Stimulated activated naive CD4-positive, alpha-beta T cell treated with Interleukin-2 at 50 U/mL for 16 hours (primary cell): ENCODE results near the gene TBR1.

Experiments
- DNase-seq: peaks from one replicate; lab custom pipeline; 2025; lab: John Stamatoyannopoulos, UW

Gene TBR1

DNA sequence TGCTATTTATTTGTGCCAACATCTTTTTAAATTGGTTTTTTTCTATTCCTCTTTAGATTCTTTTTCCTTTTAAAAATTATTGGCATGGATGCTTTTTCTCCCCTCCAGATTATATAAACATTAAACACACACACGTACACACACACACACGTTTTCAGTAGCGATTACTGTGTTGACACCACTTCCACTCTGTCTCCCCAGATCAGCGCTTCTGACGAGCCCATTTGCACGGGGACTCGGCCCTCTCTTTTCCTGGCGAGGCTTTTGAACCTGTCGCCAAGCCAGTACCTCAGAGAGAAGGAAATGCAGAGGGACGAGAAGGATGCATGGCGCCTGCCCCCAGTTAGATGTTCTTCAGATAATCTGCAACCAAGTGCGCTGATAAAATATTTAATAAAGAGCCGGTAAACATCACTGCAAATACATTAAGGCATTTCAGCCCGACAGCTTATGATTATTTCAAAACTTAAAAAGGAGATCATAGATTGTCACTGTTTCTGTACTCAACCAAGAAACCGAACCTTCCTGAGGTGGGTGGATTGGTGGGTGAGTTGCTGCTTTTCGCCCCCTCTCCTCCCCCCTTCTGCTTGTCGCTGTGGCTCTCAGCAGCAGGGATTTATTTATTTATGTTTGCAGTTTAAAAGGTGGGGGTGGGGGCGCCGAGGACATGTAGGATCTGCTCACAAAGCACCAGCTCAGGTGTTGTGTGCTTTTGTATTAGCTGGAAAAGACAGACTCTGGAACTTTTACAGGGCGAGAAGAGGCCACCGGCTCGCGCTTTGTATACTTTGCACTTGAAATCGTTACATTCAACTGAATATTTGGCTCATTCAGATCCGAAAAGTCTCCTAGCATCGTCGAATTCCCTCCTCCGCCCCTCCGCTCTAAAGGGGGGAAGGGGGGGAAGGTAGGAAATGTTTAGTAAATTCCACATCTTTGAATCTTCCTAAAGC lies 787 bp upstream of the TBR1 start:
- DNase-seq = no peak

DNA sequence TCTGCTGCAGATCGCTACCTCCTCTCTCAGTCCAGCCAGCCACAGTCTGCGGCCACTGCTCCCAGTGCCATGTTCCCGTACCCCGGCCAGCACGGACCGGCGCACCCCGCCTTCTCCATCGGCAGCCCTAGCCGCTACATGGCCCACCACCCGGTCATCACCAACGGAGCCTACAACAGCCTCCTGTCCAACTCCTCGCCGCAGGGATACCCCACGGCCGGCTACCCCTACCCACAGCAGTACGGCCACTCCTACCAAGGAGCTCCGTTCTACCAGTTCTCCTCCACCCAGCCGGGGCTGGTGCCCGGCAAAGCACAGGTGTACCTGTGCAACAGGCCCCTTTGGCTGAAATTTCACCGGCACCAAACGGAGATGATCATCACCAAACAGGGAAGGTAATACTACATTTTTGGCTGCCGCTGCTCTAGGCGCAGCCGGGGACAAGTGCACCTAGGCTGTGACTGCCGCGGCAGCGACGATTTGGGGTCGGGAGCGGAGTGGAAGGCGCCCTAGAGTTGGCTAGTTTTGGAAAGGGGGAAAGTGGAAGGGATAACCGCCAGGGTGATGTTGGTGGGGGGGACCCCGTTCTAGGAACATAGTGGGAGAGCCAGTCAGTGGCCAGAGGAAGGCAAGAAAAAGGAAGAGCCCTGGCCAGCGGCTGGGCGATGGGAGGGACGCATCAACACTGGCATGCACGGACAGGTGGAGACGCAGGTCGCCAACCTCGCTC lies 776 bp downstream of the TBR1 start:
- DNase-seq = no peak

DNA sequence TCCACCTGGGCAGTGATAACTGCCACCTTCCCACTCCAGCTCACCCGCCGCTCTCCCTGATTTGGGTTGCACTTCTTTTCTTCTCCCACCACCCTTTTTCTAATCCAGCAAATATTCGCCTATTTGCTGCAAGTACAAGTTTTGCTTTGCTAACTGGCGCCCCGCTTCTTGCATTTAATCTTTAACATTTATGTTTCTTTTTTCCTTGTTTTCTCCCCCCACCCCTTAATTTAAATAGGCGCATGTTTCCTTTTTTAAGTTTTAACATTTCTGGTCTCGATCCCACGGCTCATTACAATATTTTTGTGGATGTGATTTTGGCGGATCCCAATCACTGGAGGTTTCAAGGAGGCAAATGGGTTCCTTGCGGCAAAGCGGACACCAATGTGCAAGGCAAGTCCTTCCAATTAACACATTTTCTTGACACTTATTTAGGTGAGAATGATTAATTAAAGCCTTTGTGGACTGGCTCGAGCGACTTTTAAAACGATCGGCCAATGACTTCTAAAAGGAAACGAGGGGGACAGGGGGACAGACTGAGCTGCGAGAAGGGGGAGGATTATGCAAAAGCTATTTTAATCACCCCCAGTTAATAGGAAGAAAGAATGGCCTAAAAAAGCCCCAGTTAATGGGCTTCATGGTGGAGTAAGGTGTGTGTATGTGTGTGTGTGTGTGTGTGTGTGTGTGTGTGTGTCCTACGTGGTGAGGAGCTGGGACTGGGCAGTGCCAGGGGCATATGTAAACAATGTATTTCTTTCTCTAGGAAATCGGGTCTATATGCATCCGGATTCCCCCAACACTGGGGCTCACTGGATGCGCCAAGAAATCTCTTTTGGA lies 1.6 kb downstream of the TBR1 start:
- no peak for DNase-seq

DNA sequence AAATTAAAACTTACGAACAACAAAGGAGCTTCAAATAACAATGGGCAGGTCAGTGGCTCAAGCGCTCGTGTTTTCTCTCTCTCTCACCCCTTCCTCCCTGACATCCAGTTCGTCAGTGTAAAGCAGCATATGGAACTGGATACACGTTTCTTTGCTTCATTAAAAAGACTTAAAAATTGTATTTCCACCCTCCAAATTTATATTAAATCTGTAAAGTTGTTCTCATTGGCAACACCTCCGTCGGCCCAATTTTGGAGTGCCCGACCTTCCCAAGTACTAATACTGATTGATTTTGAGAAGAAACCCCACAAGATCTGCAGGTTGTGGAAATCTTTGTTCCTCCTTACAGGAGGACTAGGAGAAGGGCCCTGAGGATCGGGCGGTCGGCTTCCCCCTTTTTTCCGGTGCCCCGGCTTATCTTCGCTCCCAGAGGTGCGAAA lies 2.2 kb downstream of the TBR1 start:
- no peak for DNase-seq

DNA sequence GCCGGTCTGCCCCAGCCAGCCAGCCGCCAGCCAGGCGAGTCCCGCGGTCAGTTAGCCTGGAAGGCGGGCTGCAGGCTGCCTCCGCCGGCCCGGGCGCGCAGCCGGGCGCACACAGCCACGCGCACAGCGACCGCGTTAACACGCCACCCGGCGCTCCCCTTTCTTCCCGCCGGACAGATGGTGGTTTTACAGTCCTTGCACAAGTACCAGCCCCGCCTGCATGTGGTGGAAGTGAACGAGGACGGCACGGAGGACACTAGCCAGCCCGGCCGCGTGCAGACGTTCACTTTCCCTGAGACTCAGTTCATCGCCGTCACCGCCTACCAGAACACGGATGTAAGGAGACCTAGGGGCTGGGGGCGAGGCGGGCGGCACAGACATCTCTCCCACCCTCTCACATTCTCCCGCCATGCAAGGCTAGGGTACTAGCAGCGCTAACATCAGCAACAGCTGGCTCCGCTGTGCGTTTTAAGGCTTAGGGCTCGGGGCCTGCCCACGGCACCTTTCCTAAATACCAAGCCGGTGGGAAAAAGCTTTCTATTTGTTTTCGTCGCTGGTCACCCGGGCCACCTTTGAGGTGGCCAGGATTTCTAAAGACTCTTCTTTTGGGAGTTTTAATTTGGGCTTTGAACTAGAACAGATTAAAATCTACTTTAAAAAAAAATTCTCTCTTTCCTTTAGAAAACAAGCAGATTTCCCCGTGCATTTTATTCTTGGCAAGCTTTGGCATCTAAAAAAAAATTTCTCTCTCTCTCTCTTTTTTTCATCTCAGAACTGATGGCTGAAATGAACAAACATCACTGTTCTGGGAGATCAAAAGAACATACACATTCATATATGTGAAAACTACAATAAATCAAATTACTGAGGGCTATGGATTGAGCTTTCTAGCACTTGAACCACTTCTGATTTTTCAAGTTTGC lies 2.9 kb downstream of the TBR1 start:
- no peak for DNase-seq

DNA sequence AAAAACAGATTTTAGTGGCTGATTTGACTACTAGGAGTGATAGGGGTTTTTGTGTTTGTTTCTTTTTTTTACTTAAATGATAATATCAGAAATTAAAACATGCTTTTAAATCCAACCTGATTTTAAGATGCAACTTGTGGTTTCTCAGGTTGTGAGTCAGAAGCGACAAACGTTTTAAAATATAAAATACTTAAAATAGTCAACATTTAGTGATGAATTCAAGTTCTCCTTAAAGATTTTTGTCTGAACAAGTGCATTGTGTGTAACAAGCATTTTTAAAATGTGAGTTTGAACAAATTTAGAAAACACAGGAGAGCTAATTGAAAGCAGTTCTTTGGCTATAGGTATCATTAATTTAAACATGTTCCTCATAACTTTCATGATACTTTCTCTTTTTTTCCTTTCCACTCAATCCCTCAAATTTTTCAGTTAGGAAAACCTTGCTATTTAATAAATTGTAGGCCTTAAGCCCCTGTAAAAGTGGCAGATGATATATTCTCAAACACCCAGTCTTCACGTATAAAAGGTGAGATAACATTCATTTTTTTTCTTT lies 3.6 kb downstream of the TBR1 start:
- DNase-seq = no peak

DNA sequence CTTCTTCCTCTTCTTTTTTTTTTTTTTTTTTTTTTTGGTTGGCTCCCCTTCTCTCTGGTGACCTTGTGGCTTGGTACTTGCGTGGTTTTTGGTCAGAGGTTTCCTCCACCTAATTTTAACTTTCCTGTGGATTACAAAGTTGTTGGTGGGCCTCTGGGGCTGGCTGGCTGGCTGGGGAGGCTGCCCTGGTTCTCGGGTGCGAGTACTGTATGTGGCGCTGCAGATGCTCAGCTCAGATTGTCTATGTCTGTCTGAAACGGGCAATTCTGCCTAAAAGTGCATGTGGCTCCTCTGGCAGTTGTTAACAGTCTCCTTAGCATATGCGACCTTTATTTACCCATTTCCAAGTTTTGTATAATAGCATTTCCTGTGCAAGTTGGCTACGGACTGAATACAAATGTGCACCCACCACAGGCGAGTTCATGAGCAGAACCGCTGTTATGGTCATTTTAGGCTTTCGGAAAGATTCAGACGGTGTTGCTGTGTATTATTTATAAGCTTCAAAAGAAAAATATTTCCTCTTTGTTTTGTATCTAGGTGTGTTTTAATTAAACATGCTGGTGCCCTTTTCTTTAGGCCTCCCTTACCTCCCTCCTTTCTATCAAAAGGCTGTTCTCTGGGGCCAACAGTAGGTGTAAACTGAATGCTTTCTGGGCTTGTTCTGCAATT lies 4.4 kb downstream of the TBR1 start:
- no peak for DNase-seq

DNA sequence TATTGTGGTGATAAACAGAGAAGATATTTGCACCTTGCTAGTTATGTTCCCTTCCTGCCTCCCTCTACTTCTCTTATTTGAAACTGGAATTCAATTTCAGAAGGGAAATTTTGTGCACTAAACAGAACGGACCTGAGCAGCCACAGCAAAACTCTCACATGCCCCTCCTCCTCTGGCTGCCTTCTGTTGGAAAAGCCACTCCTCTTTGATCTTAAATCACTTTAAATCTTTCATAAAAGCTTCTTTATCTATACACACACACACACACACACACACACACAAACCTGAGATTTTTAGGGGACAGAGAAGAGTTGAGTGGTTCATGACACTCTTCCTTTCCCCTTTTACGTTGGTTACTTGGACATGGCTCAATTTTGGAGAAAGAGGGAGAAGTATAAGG lies 5.6 kb downstream of the TBR1 start:
- DNase-seq = no peak

DNA sequence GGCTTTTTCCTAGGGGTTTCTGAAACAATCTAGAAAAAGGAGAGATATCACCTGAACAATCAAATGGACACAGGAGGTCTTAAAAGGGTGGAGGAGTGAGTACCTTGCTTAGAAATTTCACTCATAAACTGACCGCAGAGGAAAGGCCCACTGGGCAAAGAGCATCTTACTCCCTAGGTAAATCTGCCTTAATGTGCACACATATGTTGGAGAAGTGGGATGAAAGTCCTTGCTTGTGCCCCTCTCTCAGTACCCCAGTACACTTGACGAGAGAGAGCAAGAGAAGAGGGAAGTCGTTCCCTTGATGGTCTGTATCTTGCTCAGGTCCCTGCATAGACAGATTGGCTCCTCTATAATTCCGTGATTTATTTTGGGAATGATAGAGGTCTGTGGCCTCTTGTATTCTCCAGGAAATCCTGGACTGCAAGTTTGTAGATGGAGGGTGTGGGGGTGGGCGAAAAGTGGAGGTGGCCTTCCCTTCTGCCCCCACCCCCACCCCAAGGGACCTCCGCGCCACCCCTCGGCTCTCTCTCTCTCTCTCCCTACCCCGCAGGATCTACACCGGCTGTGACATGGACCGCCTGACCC lies 6.8 kb downstream of the TBR1 start:
- DNase-seq = no peak

DNA sequence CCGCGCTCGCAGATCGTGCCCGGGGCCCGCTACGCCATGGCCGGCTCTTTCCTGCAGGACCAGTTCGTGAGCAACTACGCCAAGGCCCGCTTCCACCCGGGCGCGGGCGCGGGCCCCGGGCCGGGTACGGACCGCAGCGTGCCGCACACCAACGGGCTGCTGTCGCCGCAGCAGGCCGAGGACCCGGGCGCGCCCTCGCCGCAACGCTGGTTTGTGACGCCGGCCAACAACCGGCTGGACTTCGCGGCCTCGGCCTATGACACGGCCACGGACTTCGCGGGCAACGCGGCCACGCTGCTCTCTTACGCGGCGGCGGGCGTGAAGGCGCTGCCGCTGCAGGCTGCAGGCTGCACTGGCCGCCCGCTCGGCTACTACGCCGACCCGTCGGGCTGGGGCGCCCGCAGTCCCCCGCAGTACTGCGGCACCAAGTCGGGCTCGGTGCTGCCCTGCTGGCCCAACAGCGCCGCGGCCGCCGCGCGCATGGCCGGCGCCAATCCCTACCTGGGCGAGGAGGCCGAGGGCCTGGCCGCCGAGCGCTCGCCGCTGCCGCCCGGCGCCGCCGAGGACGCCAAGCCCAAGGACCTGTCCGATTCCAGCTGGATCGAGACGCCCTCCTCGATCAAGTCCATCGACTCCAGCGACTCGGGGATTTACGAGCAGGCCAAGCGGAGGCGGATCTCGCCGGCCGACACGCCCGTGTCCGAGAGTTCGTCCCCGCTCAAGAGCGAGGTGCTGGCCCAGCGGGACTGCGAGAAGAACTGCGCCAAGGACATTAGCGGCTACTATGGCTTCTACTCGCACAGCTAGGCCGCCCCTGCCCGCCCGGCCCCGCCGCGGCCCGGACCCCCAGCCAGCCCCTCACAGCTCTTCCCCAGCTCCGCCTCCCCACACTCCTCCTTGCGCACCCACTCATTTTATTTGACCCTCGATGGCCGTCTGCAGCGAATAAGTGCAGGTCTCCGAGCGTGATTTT lies 7.6 kb downstream of the TBR1 start:
- DNase-seq = no peak

DNA sequence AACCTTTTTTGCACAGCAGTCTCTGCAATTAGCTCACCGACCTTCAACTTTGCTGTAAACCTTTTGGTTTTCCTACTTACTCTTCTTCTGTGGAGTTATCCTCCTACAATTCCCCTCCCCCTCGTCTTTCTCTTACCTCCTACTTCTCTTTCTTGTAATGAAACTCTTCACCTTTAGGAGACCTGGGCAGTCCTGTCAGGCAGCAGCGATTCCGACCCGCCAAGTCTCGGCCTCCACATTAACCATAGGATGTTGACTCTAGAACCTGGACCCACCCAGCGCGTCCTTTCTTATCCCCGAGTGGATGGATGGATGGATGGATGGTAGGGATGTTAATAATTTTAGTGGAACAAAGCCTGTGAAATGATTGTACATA lies 8.3 kb downstream of the TBR1 start:
- no peak for DNase-seq

DNA sequence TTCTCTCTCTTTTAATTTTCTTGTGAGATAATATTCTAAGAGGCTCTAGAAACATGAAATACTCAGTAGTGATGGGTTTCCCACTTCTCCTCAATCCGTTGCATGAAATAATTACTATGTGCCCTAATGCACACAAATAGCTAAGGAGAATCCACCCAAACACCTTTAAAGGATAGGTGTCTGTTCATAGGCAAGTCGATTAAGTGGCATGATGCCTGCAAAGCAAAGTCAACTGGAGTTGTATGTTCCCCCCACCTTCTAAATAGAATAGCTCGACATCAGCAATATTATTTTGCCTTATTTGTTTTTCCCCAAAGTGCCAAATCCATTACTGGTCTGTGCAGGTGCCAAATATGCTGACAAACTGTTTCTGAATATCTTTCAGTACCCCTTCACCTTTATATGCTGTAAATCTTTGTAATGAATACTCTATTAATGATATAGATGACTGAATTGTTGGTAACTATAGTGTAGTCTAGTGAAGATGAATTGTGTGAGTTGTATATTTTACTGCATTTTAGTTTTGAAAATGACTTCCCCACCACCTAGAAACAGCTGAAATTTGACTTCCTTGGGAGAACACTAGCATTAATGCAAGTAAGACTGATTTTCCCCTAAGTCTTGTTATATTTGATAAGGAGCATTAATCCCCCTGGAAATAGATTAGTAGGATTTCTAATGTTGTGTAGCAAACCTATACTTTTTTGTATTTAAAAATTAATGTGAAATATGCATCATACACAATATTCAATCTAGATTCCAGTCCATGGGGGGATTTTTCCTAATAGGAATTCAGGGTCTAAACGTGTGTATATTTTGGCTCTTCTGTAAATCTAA lies 9.0 kb downstream of the TBR1 start:
- no peak for DNase-seq

DNA sequence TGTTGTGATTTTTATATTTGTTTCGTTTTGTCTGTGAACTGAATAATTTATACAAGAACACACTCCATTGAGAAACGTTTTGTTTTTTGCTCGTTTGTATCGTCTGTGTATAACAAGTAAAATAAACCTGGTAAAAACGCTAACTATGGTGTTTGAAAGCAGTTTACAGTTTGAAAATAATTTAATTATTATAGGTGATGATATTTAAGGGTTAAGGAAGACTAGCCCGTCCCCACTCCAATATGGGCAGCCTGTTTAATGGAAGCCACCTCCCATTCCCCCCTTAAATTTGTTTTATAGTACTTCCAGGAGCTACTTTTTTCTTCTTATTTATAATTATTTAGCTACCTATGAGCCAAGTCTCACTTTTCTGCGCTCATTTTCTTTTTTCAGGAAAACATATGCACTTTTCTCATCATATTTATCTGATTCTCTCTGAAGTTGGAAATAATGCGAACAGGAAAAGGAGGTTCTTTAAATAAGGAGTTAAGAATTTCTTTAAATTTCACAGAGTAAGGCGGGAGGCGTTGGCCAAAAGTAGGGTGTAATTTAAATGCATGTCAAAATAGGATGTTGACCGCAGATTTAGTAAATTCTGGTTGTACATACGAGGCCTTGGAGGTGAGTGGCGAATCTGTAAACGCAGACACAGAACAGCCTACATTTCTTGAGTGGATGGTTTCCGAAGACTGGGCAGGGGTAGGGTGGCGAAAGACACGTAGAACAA lies 9.8 kb downstream of the TBR1 start:
- DNase-seq = no peak

DNA sequence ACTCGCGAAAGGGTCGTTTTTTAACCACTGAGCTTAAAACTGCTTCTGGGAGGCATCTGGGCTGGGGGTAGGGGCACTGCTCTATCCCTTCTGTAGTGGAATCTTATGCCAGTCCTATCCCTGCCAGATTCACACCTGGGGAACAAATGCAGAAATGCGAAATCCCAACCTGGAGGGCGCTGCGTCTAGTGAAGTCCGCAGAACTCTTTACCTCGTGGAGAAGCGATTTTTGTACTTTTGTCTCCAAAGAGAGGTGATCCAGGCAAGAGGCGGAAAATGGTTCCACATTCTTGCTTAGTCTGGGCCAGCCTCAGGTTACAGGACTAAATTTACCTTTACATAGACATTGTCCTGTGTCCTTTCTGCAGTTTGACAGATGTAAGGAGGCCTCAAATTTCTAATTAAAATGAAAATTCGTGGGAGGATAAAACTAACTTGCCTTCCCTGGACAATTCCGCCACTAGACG lies 10.4 kb downstream of the TBR1 start:
- no peak for DNase-seq

DNA sequence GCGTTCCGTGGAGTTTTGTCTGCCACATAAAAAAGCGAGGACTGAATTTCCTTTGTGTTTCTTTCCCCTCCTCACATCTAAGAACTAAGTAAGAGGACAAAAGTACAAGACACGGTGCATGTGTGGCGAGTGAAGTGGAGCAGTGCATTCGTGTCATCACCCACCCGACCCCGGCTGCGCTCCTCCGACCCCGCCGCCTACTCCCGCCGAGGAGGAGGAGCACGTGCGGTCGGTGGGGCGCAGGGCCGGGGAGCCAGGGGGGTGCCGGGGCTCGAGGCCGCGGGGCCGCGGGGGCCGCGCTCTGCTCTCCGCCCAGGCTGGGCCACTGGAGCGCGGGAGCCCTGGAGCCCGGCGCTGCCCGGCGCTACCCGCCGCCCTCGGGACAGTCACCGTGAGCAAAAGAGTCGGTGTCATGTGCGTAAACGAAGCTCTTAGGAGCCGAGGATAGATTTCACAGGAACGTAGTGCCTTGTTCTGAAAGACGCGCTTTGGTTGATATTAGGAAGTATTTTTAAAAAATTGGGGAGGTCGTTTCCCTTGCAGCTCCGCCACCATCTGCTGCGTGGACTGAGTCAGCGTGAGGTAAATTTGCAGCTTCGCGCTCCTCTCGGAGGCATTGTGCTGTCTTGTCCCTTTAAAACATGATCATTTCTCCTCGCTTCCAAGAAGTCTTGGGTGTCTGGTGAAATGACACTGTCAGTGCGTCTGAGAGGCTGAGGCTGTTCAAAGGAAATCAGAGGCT lies 11.0 kb downstream of the TBR1 start:
- DNase-seq = no peak
